Neutrophil (primary cell): ENCODE data around the gene TRIM66.

Source experiments
- H3K27ac ChIP-seq: fragments of 200-600 bp; sonication (generic); 2 replicates; pipeline ENCODE4 v1.5.1; 2016; ENCODE audit warnings: mild to moderate bottlenecking, moderate library complexity
- H3K27me3 ChIP-seq: fragments of 200-600 bp; sonication (generic); 2 replicates; pipeline ENCODE4 v1.6.0; 2016; ENCODE audit warnings: mild to moderate bottlenecking
- H3K36me3 ChIP-seq: fragments of 200-600 bp; sonication (generic); 2 replicates; pipeline ENCODE4 v1.5.1; 2017
- H3K4me1 ChIP-seq, 2 experiments: fragments of 200-600 bp in 1 of 2; sonication (generic) in 1 of 2; 1 replicate in 1 of 2; 2 replicates in 1 of 2; pipeline versions ENCODE4 v1.5.1 to v1.6.1; 2013 to 2016; ENCODE audit warnings: low read depth in 1 of 2, low read length in 1 of 2, mild to moderate bottlenecking in 1 of 2, moderate library complexity in 1 of 2; ENCODE audit not compliant: control insufficient read depth in 1 of 2, insufficient read depth in 1 of 2
- H3K4me3 ChIP-seq, 2 experiments: fragments of 200-600 bp in 1 of 2; sonication (generic) in 1 of 2; 1 replicate in 1 of 2; 2 replicates in 1 of 2; pipeline ENCODE4 v1.5.1; 2013 to 2016; ENCODE audit warnings: low read depth in 1 of 2, low read length in 1 of 2, mild to moderate bottlenecking in 1 of 2, moderate library complexity in 1 of 2
- H3K9me3 ChIP-seq: fragments of 200-600 bp; sonication (generic); 2 replicates; pipeline ENCODE4 v1.5.1; 2016
- TF ChIP-seq, protein P1 (sequence below): fragments of 200-600 bp; sonication (generic); IDR thresholded peaks from 2 replicates; pipeline ENCODE4 v1.5.1; 2016; ENCODE audit warnings: antibody characterized with exemption

Gene TRIM66

GRCh38 chr11:8605971-8606563 is 76.4 kb downstream of the TRIM66 start:
- H3K27me3 ChIP-seq, result peaks cover 7% of the 10 kb centered on the region
- H3K27ac ChIP-seq, result no peak overlapping the region
- H3K4me1 ChIP-seq, result no peaks in the 10 kb centered on the region
- no peaks in the 10 kb centered on the region for H3K36me3 ChIP-seq
- TF ChIP-seq, protein P1, sequence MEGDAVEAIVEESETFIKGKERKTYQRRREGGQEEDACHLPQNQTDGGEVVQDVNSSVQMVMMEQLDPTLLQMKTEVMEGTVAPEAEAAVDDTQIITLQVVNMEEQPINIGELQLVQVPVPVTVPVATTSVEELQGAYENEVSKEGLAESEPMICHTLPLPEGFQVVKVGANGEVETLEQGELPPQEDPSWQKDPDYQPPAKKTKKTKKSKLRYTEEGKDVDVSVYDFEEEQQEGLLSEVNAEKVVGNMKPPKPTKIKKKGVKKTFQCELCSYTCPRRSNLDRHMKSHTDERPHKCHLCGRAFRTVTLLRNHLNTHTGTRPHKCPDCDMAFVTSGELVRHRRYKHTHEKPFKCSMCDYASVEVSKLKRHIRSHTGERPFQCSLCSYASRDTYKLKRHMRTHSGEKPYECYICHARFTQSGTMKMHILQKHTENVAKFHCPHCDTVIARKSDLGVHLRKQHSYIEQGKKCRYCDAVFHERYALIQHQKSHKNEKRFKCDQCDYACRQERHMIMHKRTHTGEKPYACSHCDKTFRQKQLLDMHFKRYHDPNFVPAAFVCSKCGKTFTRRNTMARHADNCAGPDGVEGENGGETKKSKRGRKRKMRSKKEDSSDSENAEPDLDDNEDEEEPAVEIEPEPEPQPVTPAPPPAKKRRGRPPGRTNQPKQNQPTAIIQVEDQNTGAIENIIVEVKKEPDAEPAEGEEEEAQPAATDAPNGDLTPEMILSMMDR, result no peak
- no peaks in the 10 kb centered on the region for H3K9me3 ChIP-seq
- H3K4me3 ChIP-seq, result no peak overlapping the region

- Histone ChIP-seq H3K4me3 (no peak overlapping the region), H3K27ac (no peak overlapping the region), H3K4me1 (no peaks in the 10 kb centered on the region), H3K27me3 (peaks cover 7% of the 10 kb centered on the region), H3K36me3 (no peaks in the 10 kb centered on the region), H3K9me3 (no peaks in the 10 kb centered on the region)
- TF ChIP-seq, protein P1, result peak; percentile 48
Measured at GRCh38 chr11:8604078-8604723, 78.3 kb downstream of the TRIM66 start.

DNA sequence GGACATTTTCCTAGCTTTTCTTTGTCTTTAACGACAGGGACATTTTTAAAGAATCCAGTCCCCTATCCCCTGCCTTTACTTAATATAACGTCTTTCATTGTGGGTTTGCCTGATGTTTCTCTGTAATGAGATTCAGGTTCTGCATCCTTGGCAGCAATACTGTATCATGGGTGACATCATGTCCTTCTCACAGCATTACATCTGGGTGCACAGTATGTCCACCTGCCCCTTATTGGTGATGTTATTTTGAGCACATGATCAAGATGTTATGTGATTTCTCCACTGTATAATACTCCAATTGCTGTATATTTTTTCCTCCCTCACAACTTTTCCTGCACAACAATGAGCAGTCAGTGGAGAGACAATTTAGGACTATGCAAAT is 78.8 kb downstream of the TRIM66 start:
- no peaks in the 10 kb centered on the region for H3K36me3 ChIP-seq
- H3K27ac ChIP-seq, result no peak overlapping the region
- H3K9me3 ChIP-seq, result no peaks in the 10 kb centered on the region
- peaks cover 7% of the 10 kb centered on the region for H3K27me3 ChIP-seq
- TF ChIP-seq, protein P1, result no peak
- H3K4me1 ChIP-seq, result no peaks in the 10 kb centered on the region
- no peak overlapping the region for H3K4me3 ChIP-seq

GRCh38 chr11:8601376-8602133 is 80.9 kb downstream of the TRIM66 start:
- H3K4me3 ChIP-seq, result no peak overlapping the region
- no peaks in the 10 kb centered on the region for H3K36me3 ChIP-seq
- TF ChIP-seq, protein P1, result no peak
- no peaks in the 10 kb centered on the region for H3K4me1 ChIP-seq
- H3K9me3 ChIP-seq, result no peaks in the 10 kb centered on the region
- H3K27me3 ChIP-seq, result peaks cover 13% of the 10 kb centered on the region
- H3K27ac ChIP-seq, result no peak overlapping the region

GRCh38 chr11:8598506-8598905 is 84.0 kb downstream of the TRIM66 start:
- Histone ChIP-seq H3K27me3 (peaks cover 35% of the 10 kb centered on the region), H3K9me3 (no peaks in the 10 kb centered on the region), H3K27ac (no peak overlapping the region), H3K4me3 (no peak overlapping the region), H3K4me1 (peaks cover 9 to 10% of the 10 kb centered on the region in 2 experiments), H3K36me3 (no peaks in the 10 kb centered on the region)
- TF ChIP-seq, protein P1, result no peak
